ENCODE results near the gene TMEM217.

DNA sequence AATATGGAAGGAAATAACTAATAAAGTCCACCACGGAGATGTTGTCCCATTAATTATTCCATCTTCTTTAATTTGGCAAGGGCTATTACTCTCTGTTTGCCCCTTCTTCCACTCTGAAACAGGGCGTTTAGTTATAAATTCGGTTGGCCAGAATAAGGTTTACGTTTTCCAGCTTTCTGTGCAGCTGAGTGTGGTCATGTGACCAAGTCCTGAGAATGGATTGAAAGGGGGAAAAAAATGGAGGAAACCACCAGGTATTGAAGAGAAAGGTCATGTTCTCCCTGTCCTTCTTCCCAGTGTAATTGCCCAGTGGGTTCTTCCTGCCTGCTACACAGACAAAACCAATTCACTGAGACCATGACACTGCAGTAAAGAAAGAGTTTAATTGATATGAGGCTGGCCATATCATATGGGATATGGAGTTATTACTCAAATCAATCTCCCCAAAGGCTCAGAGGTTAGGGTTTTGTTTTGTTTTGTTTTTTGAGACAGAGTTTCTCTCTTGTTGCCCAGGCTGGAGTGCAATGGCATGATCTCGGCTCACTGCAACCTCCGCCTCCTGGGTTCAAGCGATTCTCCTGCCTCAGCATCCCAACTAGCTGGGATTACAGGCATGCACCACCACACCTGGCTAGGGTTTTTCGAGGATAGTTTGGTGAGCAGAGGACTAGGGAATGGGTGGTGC, 14.7 kb downstream of the TMEM217 start:
- TF ChIP-seq POLR2A (IDR thresholded peaks at IDR 0.05) = no peak
- TF ChIP-seq, protein P1, sequence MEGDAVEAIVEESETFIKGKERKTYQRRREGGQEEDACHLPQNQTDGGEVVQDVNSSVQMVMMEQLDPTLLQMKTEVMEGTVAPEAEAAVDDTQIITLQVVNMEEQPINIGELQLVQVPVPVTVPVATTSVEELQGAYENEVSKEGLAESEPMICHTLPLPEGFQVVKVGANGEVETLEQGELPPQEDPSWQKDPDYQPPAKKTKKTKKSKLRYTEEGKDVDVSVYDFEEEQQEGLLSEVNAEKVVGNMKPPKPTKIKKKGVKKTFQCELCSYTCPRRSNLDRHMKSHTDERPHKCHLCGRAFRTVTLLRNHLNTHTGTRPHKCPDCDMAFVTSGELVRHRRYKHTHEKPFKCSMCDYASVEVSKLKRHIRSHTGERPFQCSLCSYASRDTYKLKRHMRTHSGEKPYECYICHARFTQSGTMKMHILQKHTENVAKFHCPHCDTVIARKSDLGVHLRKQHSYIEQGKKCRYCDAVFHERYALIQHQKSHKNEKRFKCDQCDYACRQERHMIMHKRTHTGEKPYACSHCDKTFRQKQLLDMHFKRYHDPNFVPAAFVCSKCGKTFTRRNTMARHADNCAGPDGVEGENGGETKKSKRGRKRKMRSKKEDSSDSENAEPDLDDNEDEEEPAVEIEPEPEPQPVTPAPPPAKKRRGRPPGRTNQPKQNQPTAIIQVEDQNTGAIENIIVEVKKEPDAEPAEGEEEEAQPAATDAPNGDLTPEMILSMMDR (IDR thresholded peaks at IDR 0.05) = no peak
